Measurements from ENCODE around the gene PIAS1.
"Not testable (repeated sequence)": the region's sequence is repeated elsewhere in the genome, so short reads cannot be mapped to it uniquely, and the experiment has no call there.

PIAS1 gene

GRCh38 chr15:68032672-68033071, 21.4 kb upstream of the PIAS1 start:
- peak; percentile 70 for FAIRE-seq
- peak; percentile 18 for DNase-seq (ENCODE audit: extremely low spot score, insufficient read length, low read depth)

GRCh38 chr15:68034081-68034480, 20.0 kb upstream of the PIAS1 start:
- no peak for DNase-seq (ENCODE audit: extremely low spot score, insufficient read length, low read depth)
- peak; percentile 26 for FAIRE-seq

DNA sequence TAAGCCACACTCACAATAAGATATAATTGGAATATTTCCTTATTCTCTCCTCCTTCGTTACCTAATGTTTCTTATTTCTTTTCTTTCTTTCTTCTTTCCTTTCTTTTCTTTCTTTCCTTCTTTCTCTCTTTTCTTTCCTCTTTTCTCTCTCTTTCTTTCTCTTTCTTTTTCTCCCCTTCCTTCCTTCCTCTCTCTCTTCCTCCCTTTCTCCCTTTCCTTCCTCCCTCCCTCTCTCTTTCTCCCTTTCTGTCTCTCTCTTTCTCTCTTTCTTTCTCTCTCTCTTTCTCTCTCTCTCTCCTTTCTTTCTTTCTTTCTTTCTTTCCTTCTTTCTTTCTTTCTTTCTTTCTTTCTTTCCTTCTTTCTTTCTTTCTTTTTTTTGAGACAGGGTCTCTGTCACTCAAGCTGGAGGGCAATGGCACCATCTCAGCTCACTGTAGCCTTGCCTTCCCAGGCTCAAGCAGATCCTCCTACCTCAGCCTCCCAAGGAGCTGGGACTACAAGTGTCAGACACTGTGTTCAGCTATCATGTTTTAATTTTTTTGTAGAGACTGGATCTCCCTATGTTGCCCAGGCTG, 19.3 kb upstream of the PIAS1 start:
- FAIRE-seq (no peak), DNase-seq (ENCODE audit: extremely low spot score, insufficient read length, low read depth) (no peak)

GRCh38 chr15:68038246-68038645, 15.9 kb upstream of the PIAS1 start:
- FAIRE-seq (no peak), DNase-seq (ENCODE audit: extremely low spot score, insufficient read length, low read depth) (no peak)

DNA sequence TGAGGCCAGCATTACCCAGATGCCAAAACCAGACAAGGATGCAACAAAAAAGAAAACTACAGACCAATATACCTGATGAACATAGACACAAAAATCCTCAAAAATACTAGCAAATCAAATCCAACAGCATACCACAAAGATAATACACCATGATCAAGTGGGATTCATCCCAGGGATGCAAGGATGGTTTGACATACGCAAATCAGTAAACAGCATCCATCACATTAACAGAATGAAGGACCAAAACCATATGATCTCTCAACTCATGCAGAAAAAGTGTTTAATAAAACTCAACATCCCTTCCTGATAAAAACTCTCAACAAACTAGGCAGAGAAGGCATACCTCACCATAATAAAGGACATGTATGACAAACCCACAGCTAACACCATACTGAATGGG, 14.0 kb upstream of the PIAS1 start:
- DNase-seq (ENCODE audit: extremely low spot score, insufficient read length, low read depth): no peak
- FAIRE-seq: no peak

DNA sequence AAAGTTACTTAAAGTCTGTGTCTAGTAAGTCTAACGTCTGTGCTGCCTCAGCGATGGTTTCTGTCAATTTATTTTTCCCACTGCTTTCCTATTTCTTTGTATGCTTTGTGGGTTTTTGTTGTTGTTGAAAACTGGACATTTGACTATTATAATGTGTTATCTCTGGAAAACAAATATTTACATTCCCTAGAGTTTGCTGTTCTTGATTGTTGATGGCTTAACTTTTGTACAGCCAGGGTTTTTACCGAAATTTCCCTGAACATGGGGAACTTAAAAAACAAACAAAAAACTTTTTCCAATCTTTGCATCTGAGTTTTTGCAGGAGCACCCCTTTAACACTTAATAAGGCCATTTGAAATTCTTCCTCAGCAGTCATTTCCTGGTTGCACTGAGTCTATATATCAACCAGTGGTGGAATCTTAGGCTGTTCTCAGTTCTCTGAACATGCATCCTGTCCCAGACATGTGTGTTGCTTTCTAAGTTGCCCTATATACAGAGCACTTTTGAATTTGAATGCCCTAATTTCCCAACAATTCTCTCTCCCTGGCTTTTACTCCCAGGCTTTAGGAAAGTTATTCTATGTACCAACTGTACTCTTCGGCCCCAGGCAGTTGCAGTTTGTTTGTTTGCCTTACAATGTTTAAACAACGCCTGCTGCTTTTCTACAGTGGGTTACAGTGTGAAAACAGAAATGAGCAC, 11.8 kb upstream of the PIAS1 start:
- FAIRE-seq: peak; percentile 15
- no peak for DNase-seq (ENCODE audit: extremely low spot score, insufficient read length, low read depth)

GRCh38 chr15:68042855-68043222, 11.3 kb upstream of the PIAS1 start:
- DNase-seq (ENCODE audit: extremely low spot score, insufficient read length, low read depth): no peak
- no peak for FAIRE-seq

DNA sequence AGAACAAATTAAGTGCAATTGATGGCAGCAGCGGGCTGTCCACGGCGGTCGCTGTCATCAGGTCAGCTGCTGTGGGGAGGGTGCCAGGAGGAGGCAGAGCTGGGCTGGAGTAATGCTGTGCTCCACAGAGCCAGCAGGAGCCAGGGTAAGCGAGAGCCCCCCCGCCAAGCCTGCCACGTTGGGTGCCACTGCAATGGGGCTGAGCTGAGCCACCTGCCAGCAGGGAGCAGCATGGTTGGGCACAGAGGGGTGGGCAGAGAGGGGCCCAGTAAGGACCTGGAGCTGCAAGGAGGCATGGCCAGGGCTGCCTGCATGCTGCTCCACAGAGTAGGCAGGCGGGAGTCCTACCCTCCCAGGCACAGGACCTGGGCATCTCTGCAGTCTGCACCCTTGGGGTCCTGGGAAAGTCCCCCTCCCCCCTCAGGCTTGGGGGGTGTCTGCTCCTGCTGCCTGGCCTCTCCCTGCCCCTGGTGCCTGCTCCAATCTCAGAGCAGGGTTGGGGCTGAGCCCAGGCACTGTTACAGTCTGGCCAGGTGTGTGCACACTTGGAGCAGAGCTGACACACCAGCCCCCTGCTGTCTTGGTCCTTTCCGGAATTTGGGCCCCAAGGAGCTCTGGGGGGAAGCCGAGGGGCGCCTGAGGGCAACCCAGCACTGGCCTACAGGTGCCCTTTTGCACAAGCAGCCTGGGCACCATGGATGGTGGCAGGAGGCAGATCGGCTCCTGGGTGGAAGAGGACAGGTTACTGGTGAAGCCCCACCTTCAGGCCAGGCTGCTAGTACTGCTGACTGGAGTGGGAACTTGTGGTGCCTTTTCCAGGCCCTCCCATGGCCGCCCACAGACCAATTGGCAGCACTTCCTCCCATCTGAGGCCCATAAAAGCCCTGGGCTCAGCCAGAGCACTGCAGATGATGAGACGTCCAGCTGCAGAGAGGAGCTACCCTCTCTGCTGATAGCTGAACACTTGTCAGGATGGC, 8.5 kb upstream of the PIAS1 start:
- no peak for DNase-seq (ENCODE audit: extremely low spot score, insufficient read length, low read depth)
- FAIRE-seq: no peak

GRCh38 chr15:68047826-68048225, 6.3 kb upstream of the PIAS1 start:
- no peak for DNase-seq (ENCODE audit: extremely low spot score, insufficient read length, low read depth)
- no peak for FAIRE-seq

DNA sequence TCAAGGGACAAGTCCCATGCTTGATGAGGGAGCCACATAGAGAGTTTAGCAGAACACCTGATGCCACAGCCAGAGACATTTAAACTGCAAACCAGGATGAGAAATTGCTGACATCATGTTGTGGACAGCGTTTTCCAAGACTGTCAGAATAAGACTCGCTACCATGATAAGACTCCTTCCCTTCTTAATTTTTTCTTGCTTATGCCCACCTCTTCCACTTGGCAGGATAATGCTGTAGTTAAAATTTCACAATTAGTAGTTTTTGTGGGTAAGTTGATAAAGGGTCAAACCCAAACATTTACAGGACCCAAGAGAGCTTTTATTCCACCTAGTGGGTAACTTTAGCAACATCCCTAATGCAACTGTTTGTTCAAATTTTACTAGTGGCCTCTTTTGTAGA, 3.0 kb upstream of the PIAS1 start:
- FAIRE-seq: no peak

DNA sequence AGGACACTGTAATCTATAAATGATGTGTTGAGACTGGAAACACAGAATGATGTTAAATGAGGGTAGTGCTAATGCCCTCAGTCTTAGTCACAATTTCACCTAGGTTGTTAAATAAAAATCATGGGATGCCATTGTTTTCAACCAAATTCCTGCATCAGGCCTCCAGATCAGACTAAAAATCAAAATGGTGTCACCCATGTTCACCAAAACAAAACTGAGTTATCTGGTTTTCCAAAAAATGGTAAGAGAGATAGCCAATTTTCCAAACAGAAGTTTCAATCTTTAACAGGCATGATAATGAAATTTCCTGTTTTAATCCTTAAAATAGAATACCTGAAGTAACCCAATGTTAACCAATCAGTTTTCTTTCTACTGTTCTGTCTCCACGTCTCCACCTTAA, 2.2 kb upstream of the PIAS1 start:
- FAIRE-seq (no peak), DNase-seq (ENCODE audit: extremely low spot score, insufficient read length, low read depth) (no peak)

More for the DNA sequence above, 3.0 kb upstream of the PIAS1 start:
- DNase-seq (ENCODE audit: extremely low spot score, insufficient read length, low read depth): no peak

- DNase-seq (ENCODE audit: extremely low spot score, insufficient read length, low read depth) (no peak), FAIRE-seq (no peak)
Measured at GRCh38 chr15:68052431-68052830, 1.7 kb upstream of the PIAS1 start.

GRCh38 chr15:68053001-68053400, 1.1 kb upstream of the PIAS1 start:
- DNase-seq (ENCODE audit: extremely low spot score, insufficient read length, low read depth) (no peak), FAIRE-seq (no peak)

DNA sequence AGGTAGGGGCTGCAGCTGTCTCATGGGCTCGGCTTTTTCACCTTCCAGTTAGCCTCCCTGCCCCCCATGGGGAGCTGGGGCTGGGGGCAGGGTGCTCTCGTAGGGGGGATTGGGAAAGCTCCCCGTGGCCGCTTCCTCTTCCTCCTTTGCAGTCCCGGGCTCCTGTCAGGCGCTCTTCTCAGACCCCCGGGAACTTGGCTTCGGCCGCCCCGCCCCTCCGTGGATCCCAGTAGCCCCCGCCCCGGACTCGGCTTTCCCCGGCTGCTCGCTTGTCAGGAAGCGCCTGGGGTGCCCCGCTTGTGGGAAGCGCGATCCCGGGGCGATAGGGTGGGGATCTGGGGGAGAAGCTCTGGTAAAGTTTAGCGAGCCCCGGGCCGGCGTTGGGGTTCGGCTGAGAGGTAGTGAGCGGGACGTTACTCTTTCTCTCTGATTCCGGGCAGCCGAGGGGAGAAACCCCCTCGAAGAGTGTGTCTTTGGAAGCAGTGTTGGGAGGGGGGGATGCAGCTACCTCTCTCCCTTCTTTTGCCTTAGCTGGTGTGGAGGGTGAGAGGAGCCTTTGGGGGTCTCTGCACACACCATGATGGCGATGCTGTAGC, 611 bp downstream of the PIAS1 start:
- FAIRE-seq (peak; percentile 52), DNase-seq (ENCODE audit: extremely low spot score, insufficient read length, low read depth) (no peak)

DNA sequence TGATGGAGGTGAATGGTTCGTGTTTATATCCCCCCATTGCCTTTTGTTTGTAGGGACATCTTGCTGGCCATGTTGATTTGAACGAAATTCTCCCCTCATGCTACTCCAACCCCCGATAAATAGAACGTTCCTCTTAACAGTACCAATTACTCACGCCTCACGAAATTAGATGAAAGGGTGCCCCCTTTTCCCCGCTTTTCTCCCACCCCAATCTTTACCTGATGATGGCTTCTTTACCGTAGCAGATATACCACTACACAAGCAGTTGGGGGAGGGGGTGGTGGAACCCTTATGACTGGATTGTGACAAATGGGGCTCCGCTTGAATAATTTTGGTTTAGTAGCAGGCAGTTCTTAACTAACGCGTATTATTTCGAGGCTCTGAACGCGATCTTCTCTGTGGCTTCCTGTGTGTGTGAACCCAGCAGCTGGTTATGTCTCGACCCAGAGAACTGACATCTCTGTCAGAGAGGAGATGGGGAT, 1.1 kb downstream of the PIAS1 start:
- peak; percentile 91 for FAIRE-seq
- DNase-seq (ENCODE audit: extremely low spot score, insufficient read length, low read depth): peak; percentile 36

- FAIRE-seq (no peak), DNase-seq (ENCODE audit: extremely low spot score, insufficient read length, low read depth) (no peak)
Measured at GRCh38 chr15:68056097-68056865, 2.2 kb downstream of the PIAS1 start.

DNA sequence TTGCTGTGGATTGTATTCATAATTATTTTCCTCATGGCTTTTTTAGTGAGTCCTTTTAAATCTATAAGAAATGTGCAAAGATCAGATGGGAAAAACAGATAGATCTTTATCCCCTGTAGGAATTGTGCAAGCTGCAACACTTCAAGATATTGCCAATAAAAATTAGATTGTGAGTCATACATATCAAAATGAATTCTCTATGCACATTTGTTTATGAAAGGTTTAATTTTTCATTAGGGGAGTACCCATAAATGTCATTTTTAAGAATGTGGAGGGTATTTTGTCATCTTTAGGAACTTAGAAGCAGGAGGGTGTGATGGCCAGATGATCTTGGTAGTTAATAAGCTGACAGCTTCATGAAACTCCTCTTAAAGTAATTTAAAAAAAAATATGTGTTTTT, 2.9 kb downstream of the PIAS1 start:
- no peak for FAIRE-seq
- DNase-seq (ENCODE audit: extremely low spot score, insufficient read length, low read depth): no peak

- DNase-seq (ENCODE audit: extremely low spot score, insufficient read length, low read depth) (no peak), FAIRE-seq (no peak)
Measured at GRCh38 chr15:68057758-68058157, 3.6 kb downstream of the PIAS1 start.

DNA sequence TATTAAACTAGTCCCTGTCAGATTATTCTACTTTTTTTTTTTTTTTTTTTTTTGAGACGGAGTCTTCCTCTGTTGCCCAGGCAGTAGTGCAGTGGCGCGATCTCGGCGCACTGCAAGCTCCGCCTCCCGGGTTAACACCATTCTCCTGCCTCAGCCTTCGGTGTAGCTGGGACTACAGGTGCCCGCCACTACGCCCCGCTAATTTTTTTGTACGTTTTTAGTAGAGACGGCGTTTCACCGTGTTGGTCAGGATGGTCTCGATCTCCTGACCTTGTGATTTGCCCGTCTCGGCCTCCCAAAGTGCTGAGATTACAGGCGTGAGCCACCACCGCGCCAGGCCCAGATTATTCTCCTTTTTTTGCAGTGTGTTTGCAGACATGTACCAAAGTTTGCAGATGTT, 4.9 kb downstream of the PIAS1 start:
- not testable (repeated sequence) for FAIRE-seq; DNase-seq (ENCODE audit: extremely low spot score, insufficient read length, low read depth)

DNA sequence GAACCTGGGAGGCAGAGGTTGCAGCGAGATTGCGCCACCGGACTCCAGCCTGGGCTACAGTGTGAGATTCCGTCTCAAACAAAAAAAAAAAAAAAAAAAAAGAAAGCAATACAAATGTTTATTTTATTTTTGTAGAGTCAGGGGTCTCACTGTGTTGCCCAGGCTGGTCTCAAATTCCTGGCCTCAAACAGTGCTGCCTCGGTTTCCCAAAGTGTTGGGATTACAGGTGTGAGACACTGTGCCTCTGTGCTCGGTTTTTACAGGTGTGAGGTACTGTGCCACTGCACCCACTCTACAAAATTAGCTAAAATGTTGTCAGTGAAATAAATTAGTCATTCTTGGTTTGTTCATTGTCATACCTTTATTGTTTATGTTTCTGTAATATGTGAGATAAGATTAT, 5.5 kb downstream of the PIAS1 start:
- no peak for DNase-seq (ENCODE audit: extremely low spot score, insufficient read length, low read depth)
- FAIRE-seq: no peak

Data from GM18507 (cell line).